GM19324 (cell line): ENCODE data around the gene MIPEP.
"Not testable (repeated sequence)": the region's sequence is repeated elsewhere in the genome, so short reads cannot be mapped to it uniquely, and the experiment has no call there.

Source experiments
- ATAC-seq: cut with Tn5 transposase; IDR thresholded peaks from one replicate; pipeline ENCODE4 v1.9.1; 2021; ENCODE audit warnings: mild to moderate bottlenecking, moderate library complexity; ENCODE audit not compliant: unreplicated experiment, low FRiP score

Gene MIPEP

DNA sequence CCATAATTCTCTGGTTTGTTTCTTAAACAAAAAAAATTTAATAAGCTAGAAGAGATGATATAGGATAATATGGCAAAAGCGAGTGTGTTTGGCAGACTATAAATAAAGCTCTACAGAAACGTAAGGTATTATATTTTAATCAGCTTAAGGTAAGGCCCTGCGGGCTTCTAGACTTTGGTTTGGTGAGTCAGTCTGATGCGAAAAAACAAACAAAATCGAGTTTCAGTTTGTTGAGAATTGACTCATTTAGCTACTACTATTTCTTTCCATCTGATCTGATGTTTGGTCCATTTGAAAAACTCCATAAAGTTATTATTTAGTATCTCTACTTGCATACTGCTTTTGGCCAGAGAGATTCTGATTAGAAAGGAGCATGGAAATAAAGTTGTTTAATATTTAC, 138.0 kb downstream of the MIPEP start:
- ATAC-seq: no peak

DNA sequence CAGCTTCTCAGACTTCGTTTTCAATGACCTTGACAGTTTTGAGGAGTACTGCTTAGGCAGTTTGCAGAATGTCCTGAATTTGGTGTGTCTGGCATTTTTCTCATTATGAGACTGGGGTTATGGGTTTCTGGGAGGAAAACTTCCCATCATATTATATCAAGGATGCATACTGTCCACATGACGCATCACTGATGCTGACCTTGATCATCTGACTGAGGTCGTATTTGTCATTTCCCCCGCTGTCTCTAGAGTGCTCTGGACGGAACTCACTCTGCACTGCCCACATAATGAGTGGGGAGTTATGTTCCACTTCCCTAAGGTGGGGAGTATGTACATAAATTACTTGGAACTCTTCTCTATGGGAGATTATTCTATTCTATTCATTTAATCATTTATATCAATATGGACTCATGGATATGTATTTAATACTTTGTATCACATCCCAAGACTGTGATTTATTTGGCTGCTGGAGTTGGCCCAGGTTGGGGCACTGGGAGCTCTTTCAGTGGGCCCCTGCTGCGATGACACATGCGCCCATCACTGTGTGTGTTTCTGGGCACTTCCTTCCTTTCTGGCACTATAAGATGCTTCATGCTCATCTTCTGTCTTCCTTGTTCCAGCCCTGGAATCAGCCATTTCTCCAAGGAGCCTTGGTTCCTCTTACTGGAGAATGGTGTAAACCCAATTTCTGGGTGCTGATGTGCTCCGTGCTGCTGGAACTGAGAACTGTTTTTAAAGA, 138.6 kb downstream of the MIPEP start:
- ATAC-seq: no peak

DNA sequence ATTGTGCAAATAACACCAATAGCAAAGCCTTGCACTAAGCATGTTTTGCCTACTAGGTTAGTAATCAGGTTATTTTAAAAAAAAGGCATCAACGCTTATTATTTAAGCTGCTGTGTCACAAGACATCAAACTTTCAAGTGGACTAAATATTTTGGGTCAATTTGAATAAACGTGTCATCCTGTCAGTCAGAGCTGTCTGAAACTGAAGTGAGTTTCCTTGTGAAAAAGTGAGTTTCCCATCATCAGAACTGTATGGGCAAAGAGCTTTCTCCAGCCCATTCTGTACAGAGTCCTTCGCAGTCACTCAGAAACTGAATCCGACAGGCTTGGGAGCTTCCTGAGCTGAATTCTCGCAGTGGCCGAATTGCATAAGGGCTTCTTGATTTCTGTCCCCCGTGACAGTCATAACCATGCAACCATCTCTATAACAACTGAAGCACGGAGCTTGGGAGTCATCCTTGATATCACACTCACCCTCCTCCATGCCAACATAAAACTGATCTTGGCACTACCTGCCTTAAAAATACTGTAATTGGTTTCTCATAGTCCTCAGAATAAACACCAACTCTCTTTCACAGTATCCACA, 139.8 kb downstream of the MIPEP start:
- no peak for ATAC-seq

DNA sequence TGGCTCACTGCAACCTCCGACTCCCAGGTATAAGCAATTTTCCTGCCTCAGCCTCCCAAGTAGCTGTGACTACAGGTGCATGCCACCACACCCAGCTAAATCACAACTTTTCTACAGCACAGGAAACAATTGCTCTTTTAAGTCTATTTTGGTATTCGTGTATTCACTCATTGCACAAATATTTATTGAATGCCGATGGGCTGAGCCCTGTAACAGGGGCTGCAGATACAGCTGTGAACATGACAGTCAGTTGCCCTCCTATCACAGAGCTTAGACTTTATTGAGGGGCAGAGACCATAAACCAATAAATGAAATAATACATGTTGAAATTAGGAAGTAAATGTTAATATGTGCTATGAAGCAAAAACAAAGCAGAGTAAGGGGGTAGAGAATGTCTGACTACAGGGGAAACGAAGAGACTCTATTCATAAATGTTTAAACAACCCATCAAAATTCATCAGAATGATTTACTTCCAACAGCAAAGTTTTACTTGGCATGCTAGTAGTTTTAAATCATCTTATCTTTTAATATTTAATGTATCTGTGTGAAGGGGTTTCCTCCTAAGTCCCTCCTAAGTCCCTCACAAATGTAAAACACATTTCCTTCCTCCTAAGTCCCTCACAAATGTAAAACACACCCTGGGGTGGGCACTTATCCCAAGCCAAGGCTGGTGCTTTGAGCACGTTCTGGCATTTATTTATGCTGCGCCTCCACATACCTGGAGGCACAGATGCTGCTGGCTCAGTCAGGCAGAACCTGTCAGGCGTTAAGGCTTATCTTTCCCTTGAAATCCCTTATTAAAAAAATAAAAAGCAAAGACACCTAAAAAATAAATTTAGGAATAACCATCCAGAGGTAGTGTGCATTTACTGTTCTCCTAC, 140.8 kb downstream of the MIPEP start:
- no peak for ATAC-seq

DNA sequence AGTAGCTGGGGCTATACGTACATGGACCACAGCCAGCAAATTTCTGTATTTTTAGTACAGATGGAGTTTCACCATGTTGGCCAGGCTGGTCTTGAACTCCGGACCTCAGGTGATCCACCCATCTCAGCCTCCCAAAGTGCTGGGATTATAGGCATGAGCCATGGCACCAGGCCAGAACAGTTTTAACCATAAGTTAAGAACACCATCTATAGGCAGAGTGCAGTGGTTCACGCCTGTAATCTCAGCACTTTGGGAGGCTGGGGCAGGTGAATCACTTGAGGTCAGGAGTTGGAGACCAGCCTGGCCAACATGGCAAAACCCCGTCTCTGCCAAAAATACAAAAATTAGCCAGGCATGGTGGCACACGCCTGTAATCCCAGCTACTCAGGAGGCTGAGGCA, 143.1 kb downstream of the MIPEP start:
- not testable (repeated sequence) for ATAC-seq

DNA sequence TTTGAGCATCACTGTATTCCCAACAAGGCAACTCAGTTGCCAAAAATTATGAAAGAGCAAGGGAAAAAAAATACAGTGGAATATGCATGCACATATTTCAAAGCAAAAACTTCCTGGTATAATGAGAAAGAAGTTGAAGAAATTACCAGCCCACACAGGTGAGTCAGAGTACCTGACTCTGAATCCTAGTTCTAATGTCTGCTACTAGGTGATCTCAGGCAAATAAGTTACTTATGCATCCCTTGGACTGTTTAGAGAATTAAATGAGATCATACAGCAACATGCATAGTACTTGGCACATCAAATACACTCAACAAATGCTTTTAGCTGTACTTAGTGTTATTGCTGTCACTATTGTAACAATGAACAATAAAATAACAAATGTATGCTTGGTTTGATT, 144.9 kb downstream of the MIPEP start:
- ATAC-seq: no peak

DNA sequence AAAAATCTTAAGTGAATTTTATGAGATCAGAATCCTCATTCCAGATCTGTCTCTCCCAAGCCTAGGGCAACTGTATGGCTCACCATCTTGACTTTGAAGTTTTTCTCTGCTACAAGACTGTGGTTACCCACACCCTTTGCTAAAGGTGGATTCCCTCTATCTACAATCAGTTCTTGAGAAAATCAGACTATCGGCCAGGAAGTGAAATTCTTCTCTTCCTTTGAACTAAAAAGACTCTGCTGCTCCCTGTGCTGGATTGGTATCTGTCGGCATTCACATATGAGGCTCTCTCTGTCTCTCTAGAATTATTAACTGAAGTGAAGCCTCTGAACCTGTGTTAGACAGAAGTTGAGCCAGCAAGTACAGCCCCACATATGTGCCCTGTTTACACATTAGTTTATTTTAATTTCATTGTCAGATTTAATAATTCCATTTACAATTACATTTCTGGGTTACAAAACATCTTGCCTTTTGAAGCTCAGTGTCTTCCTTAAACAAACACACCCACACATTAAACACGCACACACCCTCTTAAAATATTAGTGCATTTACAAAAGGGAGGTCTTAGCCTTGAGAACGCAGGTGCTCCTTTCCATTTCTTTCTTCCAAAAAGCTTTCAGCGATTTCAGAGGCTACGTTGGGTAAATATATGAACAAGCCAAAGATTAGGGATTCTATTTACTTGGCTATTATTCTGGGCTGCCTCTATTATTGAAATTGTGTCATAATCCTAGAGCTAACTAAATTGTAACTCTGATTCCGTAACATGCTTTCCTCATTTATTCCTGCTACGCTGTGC, 145.7 kb downstream of the MIPEP start:
- no peak for ATAC-seq

DNA sequence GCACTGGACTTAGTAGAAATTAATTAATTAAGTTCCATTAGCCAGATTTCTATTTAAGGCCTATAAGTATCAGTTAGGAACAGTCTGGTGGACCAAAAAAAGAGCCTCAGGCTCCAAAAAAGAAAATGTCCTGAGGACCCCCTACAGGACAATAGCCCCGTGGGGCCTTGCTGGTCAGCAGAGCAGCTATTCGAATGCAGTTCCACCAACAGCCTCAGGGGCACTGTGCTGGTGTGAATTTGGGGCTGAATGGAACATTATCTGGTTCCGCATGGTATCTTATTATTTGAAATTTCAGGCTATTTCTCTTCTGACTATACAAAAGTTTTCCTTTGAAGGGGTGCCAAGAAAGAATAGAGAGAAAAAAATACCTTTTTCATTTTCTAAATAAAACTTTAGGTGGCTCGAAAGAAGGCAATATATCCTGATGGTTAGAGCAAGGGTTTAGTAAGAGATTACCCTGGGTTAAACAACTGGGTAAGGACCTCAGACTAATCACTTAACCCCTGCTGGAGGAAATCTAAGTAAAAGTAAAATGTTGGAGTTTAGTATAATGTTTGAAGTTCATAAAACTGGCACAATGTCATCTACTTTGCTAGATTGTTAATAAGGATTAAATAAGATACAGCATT, 147.2 kb downstream of the MIPEP start:
- no peak for ATAC-seq

DNA sequence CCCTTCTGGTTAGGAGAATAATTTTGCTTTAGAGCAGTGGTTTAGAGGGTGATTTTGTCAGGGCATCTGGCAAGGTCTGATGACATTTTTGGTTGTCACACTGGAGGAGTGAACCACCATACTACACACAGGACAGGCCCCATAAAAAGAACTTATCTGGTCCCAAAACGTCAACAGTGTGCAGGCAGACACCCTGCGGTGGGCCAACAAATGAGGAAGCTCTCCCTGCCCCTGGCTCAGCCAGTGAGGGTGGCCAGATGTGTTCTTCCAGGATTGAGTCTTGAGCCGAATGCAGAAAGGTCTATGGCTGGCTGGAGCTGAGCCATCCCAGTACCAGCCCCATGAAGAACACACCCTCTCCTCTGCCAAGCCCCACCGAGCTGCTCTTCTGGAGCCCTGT, 149.2 kb downstream of the MIPEP start:
- no peak for ATAC-seq

DNA sequence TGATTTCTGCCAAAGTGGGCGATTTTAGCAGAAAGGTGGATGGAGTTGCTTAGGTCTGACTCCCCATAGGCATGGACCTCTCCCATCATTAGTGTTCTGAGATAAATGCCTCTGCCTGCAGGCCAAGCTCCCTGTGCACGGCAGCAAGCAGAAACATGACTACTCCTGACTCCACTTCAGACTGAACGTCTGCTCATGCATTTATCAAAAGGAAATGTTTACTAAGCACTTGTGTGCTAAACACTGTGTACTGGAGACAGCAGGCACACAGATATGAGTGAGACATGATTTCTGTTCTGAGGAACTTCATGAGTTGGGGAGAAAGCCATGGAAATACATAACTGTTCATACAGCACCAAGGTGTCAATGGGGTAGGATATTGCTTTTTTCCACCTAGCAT, 149.6 kb downstream of the MIPEP start:
- ATAC-seq: no peak

DNA sequence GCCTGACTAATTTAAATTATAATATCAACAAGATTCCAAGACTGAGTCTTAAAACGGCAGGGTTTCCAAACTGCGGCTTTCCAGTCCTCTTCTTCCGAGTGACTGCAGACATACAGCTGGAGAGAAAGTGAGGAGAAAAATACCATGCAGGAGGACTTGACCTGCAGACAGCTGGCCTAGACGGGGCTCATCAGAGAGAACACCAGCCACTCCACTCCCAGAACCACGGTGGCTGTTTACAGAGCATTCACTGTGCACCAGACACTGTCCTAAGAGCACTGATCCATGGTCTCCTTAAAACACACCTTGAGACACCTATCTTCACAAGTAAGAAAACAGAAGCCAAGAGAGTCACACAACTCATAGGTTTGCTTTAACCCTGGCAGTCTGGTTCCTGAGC, 152.7 kb downstream of the MIPEP start:
- no peak for ATAC-seq

DNA sequence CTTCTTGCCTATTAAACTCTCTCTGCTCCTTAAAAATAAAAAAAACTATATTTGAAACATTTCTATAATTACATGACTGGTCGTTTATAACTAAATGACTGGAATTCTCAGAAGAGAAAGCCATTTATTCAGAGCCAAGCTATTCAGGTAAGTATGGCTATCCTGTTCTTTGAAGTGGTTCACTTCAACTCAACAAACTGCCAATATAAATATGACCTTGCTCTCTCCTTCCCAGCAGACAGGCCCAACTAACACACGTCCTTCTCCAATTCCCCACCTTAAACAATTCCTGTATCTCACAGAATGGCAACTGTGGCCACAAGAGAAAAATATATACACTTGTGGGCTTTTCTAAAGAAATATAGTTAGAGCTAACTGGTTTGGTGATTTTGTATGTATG, 153.9 kb downstream of the MIPEP start:
- no peak for ATAC-seq

DNA sequence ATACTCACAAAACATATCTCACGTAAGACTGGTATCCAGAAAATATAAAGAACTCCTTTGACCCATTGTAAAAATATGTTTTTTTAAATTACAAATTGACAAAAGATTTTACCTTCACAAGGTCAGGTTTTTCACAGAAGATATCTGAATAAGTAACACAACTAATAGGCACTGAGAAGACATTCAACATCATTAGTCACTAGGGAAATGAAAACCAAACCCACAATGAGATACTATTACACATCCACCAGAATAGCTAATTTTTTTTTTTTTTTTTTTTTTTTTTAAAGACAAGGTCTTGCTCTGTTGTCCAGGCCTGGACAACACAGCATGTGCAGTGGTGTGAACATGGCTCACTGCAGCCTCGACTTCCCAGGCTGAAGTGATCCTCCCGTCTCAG, 157.5 kb downstream of the MIPEP start:
- no peak for ATAC-seq

DNA sequence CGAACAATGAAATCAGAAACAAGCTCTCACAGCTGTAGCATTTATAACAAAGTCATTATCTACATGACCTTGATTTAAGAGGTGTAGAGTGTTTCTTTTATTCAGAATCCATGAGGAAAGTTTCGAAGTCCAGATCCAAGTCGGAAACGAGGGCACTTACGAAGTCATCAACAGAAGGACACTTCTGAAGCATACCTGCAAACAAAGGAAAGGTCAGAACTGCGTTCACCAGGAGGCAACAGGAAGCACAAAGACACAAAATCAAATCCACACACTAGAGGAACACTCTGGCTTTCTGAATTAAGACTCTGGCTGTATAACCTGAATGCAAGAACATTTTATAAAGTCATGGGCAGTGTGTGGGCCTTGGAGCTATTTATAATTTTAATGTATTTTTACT, 158.9 kb downstream of the MIPEP start:
- ATAC-seq: no peak

DNA sequence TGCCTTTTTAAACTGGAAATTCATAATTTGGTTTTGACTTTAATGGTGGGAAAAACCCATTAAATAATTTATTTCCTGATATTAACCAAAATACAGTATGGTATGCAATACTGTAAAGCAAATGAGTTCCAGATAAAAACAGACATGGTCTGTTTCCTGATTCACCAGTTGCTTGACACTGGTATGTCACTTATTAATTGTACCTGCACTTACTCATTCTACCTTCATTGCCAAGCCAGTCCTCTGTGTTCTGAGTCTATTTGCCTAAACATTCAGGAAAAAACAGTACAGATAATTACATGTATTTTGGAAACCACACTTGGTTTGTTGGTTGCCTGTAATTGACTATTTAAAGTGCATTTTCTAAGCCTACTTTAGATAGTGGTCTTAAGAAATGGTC, 159.7 kb downstream of the MIPEP start:
- ATAC-seq: no peak

DNA sequence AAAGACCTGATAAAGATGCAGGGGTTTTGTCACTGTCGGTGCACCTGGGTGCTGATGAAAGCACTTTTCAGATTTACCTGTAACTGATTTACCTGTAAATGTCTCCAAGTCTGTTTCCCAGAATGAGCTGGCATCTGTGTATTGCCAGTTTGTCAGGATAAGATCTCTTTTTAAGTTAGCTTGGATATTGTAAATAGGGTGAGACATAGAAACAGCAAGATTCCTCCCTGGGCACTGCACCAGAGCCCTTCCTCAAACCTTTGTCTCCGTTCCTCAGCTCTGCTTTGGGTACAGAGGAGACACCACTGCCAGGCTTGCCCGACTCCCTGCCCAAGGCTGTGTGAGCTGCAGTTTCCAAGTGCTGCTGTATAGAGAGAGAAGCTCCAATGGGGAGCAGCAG, 160.4 kb downstream of the MIPEP start:
- ATAC-seq: no peak

DNA sequence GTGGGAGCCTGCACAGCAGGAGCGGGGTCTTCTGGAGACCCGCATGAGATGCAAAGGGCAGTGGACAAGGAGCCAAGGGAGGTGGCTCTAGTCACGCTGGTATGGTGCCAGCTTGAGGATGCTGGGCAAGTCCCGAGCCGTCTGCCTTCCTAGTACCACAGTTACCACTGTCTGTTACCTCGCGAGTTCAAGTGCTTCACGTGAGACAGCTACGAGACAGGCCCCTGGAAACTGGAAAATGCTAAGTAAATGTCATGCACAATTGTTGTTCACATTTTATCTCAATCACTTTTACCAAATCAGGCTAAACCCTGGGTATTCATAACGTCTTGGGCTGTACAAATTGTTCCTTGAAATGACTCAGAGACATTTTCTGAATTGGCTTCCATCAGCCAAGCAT, 163.3 kb downstream of the MIPEP start:
- ATAC-seq: no peak

DNA sequence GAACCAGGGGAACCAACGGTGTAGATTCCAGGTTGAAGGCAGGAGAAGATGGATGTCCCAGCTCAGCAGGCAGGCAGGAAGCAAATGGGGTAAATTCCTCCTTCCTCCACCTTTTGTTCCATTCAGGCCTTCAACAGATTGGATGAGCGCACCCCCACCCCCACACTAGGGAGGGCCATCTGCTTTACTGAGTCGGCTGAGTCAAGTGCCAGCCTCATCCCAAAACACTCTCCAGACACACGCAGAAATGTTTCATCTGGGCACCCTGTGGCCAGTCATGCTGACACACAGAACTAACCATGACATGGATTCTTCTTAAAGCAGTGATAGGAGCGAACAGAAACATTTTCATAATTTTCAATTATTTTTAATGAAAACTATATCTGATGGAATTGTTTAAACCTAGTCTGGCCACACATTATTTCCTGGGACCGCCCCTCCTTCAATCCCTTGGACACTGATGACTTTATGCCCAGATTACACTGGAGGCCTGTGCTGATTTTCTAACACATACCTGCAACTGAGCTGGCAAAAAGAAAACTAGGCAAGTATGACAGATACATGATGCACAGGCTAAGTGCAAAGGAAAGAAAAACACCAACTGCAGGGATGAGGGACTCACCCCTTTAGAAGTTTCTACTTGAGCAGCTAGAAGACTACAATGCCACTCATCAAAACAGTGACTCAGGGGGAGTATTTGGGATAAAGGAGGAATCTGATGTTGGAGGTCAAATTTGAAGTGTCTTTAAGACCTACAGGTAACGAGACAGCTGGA, 164.8 kb downstream of the MIPEP start:
- ATAC-seq: no peak

DNA sequence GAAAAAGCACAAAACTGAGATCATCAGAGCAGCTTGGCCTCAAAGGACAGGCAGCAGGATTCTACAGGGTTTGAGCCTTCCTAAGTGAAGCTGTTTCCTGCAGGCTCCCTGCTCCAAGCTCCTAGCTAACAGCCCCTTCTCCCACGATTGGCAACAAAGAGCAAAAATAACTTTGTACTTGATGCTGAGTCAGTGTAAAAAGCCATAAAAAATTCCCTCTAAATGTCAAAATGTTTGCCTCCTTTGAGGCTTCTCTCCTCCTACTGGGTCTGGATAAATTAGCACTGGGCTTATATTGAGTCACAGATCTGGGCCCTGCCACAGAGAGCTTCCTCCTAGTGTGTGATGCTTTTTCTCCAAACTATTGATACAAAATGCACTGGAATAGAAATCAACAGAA, 165.7 kb downstream of the MIPEP start:
- ATAC-seq: no peak
